HG03045 (cell line): Measurements from ENCODE around the gene ITLN2.
"Not testable (repeated sequence)": the region's sequence is repeated elsewhere in the genome, so short reads cannot be mapped to it uniquely, and the experiment has no call there.

Source experiments
- ATAC-seq: cut with Tn5 transposase; IDR thresholded peaks from one replicate; pipeline ENCODE4 v1.9.1; 2021; ENCODE audit warnings: mild to moderate bottlenecking, moderate library complexity; ENCODE audit not compliant: unreplicated experiment

The ITLN2 gene

GRCh38 chr1:160954158-160955104 lies at the start of gene ITLN2:
Gene ITLN2 (minus strand): TSS chr1:160954809. CDS start chr1:160954741, 68 bp downstream.
- no peak for ATAC-seq

GRCh38 chr1:161001525-161001924 lies 46.9 kb upstream of the ITLN2 start:
- ATAC-seq = no peak

- no peak for ATAC-seq
Measured at GRCh38 chr1:161000736-161001480, 46.3 kb upstream of the ITLN2 start.

GRCh38 chr1:160999376-160999775 lies 44.8 kb upstream of the ITLN2 start:
- no peak for ATAC-seq

- ATAC-seq = no peak
Measured at GRCh38 chr1:160997323-160998038, 42.9 kb upstream of the ITLN2 start.

GRCh38 chr1:160996178-160996577 lies 41.6 kb upstream of the ITLN2 start:
- ATAC-seq = no peak

GRCh38 chr1:160993544-160994193 lies 39.1 kb upstream of the ITLN2 start:
- no peak for ATAC-seq

- not testable (repeated sequence) for ATAC-seq
Measured at GRCh38 chr1:160992036-160992435, 37.4 kb upstream of the ITLN2 start.

- no peak for ATAC-seq
Measured at GRCh38 chr1:160987359-160988050, 32.9 kb upstream of the ITLN2 start.

GRCh38 chr1:160985723-160986122 lies 31.1 kb upstream of the ITLN2 start:
- no peak for ATAC-seq

- ATAC-seq = no peak
Measured at GRCh38 chr1:160981584-160982411, 27.2 kb upstream of the ITLN2 start.

- ATAC-seq = no peak
Measured at GRCh38 chr1:160979286-160979685, 24.7 kb upstream of the ITLN2 start.

- no peak for ATAC-seq
Measured at GRCh38 chr1:160978510-160978927, 23.9 kb upstream of the ITLN2 start.

- ATAC-seq = no peak
Measured at GRCh38 chr1:160975026-160975425, 20.4 kb upstream of the ITLN2 start.

- ATAC-seq = no peak
Measured at GRCh38 chr1:160973491-160973890, 18.9 kb upstream of the ITLN2 start.

GRCh38 chr1:160972939-160973338 lies 18.3 kb upstream of the ITLN2 start:
- no peak for ATAC-seq

GRCh38 chr1:160971618-160972056 lies 17.0 kb upstream of the ITLN2 start:
- ATAC-seq = no peak

GRCh38 chr1:160963521-160963920 lies 8.9 kb upstream of the ITLN2 start:
- no peak for ATAC-seq

GRCh38 chr1:160961419-160961818 lies 6.8 kb upstream of the ITLN2 start:
- ATAC-seq = no peak
